K562 (cell line): Measurements from ENCODE around the gene PBXIP1. TPM values are rescaled to one million over a fixed set of nuclear protein-coding genes. Genes with fewer than 3 reads are reported as not detected.

Experiments
- ATF3 ChIP-seq, 2 experiments: fragments of 450-650 bp in 1 of 2; sonication (generic) in 1 of 2; formaldehyde crosslinking in 1 of 2; IDR thresholded peaks in 1 of 2; conservative IDR thresholded peaks in 1 of 2; 2 replicates each; pipeline versions ENCODE4 v1.6.1 to v1.8.1; 2016 to 2023; ENCODE audit warnings: mild to moderate bottlenecking in 2 of 2, moderate library complexity in 2 of 2, inconsistent platforms in 1 of 2, missing genetic modification reagents in 1 of 2
- CGGBP1 ChIP-seq: fragments of 250-450 bp; sonication (Bioruptor Pico); IDR thresholded peaks from 2 replicates; pipeline ENCODE4 v1.9.0; 2021; ENCODE audit warnings: mild to moderate bottlenecking
- PTTG1 ChIP-seq: fragments of 450-650 bp; IDR thresholded peaks from 2 replicates; pipeline ENCODE4 v1.6.1; 2016; ENCODE audit warnings: low read depth, mild to moderate bottlenecking, missing genetic modification characterization, missing compliant biosample characterization
- polyA plus RNA-seq, 8 experiments: library from polyadenylated mRNA; depleted of rRNA in 4 of 8; stranded (reverse) in 5 of 8; unstranded in 3 of 8; fragments of >200 nt; fragmentation: Nextera tagmentation in 2 of 8; fragmentation: Illumina TruSeq in 1 of 8; extraction: Ambion mirVana in 2 of 8; extraction: Trizol in 1 of 8; gene quantifications; 2 replicates each; pipeline versions ENCODE4 v1.2.1 to v1.2.3, GENCODE V29; 2011 to 2014; ENCODE audit warnings: inconsistent platforms in 1 of 8, missing spikeins in 1 of 8
- total RNA-seq, 7 experiments: library from RNA; depleted of rRNA in 6 of 7; stranded (reverse); fragments of >200 nt in 6 of 7; fragmentation: Illumina TruSeq in 2 of 7; extraction: Trizol in 2 of 7; gene quantifications; 2 replicates each; pipeline versions ENCODE4 v1.2.1 to v1.2.3, GENCODE V29; 2011 to 2021; ENCODE audit warnings: low replicate concordance in 1 of 7
- TF ChIP-seq, protein P1 (sequence below), 2 experiments: fragments of 450-650 bp; formaldehyde crosslinking in 1 of 2; IDR thresholded peaks; 2 replicates each; pipeline versions ENCODE4 v1.4.0 to v1.6.1; 2014 to 2020; ENCODE audit warnings: mild to moderate bottlenecking in 2 of 2, borderline replicate concordance in 1 of 2, low read depth in 1 of 2

The PBXIP1 gene
- total and polyA plus RNA-seq, 9 of the 15 experiments (the other 6 are each of a cell fraction or from before 2014, with no cell fraction given): 0.13 to 8.3 (median 5.8) TPM

- TF ChIP-seq, protein P1, sequence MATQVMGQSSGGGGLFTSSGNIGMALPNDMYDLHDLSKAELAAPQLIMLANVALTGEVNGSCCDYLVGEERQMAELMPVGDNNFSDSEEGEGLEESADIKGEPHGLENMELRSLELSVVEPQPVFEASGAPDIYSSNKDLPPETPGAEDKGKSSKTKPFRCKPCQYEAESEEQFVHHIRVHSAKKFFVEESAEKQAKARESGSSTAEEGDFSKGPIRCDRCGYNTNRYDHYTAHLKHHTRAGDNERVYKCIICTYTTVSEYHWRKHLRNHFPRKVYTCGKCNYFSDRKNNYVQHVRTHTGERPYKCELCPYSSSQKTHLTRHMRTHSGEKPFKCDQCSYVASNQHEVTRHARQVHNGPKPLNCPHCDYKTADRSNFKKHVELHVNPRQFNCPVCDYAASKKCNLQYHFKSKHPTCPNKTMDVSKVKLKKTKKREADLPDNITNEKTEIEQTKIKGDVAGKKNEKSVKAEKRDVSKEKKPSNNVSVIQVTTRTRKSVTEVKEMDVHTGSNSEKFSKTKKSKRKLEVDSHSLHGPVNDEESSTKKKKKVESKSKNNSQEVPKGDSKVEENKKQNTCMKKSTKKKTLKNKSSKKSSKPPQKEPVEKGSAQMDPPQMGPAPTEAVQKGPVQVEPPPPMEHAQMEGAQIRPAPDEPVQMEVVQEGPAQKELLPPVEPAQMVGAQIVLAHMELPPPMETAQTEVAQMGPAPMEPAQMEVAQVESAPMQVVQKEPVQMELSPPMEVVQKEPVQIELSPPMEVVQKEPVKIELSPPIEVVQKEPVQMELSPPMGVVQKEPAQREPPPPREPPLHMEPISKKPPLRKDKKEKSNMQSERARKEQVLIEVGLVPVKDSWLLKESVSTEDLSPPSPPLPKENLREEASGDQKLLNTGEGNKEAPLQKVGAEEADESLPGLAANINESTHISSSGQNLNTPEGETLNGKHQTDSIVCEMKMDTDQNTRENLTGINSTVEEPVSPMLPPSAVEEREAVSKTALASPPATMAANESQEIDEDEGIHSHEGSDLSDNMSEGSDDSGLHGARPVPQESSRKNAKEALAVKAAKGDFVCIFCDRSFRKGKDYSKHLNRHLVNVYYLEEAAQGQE (IDR thresholded peaks at IDR 0.05; ENCODE audit: borderline replicate concordance): no peak
- TF ChIP-seq, protein P1 (CRISPR knock-in tag; IDR thresholded peaks at IDR 0.05; ENCODE audit: low read depth): no peak
- TF ChIP-seq CGGBP1 (CRISPR knock-in tag) (no peak), PTTG1 (tag) (no peak), ATF3 (IDR thresholded peaks at IDR 0.05) (no peak), ATF3 (CRISPR knock-in tag; conservative IDR thresholded peaks at IDR 0.05) (no peak)
Observed at GRCh38 chr1:154911691-154912550, 44.0 kb downstream of the PBXIP1 start (continued).
